Measurements from ENCODE around the gene RNF2.

GRCh38 chr1:185074307-185074706 lies 28.9 kb downstream of the RNF2 start:
- TF ChIP-seq CTCF (IDR thresholded peaks at IDR 0.05; ENCODE audit: insufficient read depth, low read length) (no peak), POLR2AphosphoS5 (IDR thresholded peaks at IDR 0.05; ENCODE audit: low read depth) (no peak), REST (IDR thresholded peaks at IDR 0.05; ENCODE audit: insufficient replicate concordance, low read depth) (no peak), GABPA (IDR thresholded peaks at IDR 0.05; ENCODE audit: low read depth) (no peak)
